Measurements from ENCODE around the gene PPP1R9B.
A peak's percentile ranks its signal among the peaks of the same experiment; 100 is the strongest.

The PPP1R9B gene

DNA sequence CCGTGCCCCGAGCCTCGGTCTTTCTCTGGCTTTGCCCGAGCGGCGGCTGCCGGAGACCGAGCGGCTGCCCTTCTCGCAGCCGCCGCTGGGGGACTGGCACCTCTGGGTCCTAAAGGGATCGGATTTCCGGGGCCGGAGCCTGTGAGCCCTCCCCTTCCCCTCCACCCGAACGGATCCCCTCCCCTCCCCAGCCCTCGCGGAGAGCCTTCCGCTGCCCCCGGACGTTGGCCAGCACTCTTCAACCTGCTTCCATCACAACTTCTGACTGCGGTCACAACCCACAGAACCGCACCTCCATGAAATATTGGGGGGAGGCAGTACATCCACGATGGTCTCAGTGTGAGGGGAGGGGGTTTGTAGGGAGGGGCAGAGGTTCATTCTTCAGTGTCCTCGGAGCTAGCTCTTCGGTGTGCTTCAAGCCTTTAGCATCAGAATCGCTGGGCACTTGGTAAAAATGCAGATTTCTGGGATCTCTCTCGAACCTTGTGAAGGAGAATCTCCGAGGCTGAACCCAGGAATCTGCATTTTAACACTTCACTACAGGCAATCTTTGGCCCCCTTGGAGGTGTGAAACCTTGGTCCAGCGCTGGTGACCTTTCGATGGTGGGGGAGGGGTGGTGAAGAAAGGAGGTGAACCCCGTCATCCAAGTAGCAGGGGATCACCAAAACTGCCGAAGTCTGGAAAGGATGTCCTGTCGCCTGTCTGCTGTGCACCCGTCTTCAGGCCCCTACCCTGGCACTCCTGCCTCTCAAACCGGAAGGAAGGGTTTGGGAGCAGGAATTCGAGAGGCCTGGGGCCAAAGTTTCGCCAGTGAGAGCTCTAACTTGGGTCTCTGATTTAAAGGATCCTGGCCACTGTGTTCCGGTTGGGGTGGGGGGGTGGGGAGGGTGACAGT, 812 bp upstream of the PPP1R9B start:
- peak; percentile 83 to 89 for DNase-seq
- no peak for TF ChIP-seq POLR2A (IDR thresholded peaks at IDR 0.05; ENCODE audit: low read length)
- no peak for TF ChIP-seq GATA1 (IDR thresholded peaks at IDR 0.05; ENCODE audit: low read depth, low read length)

DNA sequence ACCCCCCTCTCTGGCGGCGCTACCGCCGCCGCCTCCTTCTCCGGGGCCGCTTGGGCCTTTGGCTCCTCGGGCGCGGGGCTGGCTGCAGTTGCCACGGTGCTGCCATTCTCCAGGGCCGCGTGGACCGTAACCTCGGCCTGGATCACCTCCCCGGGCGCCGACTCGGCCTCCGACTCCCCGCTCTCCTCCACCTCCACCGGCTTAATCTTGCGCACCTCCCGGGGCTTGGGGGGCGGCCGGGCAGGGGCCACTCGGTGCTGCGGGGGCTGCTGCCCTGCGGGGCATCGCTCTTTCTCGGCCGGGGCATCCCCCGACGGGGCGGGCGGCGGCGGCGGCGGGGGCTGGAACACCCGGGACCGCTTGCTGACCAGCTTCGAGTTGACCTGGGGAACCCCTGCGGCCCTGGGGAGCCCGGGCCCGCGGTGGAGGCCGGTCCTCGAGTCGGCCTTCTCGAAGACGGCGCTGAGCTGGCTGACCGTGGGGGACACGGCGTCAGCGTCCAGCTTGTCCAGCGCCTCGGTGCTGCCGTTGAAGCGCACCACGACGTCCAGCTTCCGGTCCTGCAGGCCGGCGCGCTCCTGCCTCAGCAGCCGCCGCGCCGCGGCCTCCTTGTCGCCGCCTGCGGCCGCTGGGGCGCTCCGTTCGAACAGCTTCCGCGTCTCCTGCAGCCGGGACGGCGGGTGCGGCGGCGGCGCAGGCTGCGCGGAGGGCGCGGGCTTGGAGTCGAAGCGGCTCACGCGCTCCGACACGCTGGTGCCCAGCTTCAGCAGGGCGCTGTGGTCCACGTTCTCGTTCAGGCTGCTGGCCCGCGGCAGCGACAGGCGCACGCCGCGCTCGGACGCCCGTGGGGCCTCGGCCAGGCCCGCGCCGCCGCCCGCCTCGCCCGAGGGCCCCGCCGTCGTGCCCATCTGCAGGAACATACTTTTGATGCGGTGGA, 792 bp downstream of the PPP1R9B start:
- peak; percentile 81 to 87 for DNase-seq
- TF ChIP-seq POLR2A (IDR thresholded peaks at IDR 0.05; ENCODE audit: low read length) = peak; percentile 22
- TF ChIP-seq GATA1 (IDR thresholded peaks at IDR 0.05; ENCODE audit: low read depth, low read length) = no peak

DNA sequence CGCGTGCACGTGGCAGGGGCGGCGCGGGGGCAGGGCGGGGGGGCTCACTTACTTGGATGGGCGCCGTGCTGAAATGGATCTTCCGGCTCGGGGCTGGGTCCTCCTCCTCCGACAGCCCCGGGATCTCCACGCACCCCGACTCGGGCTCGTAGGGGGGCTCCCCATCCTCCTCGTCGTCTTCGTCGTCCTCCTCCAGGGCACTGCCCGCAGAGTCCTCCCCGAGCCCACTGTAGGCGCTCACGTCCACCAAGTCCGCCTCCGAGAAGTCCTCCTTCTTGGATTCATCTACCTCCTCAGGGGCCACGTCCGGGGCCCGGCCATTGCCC, 1.4 kb downstream of the PPP1R9B start:
- no peak for DNase-seq
- no peak for TF ChIP-seq GATA1 (IDR thresholded peaks at IDR 0.05; ENCODE audit: low read depth, low read length)
- TF ChIP-seq POLR2A (IDR thresholded peaks at IDR 0.05; ENCODE audit: low read length) = no peak

DNA sequence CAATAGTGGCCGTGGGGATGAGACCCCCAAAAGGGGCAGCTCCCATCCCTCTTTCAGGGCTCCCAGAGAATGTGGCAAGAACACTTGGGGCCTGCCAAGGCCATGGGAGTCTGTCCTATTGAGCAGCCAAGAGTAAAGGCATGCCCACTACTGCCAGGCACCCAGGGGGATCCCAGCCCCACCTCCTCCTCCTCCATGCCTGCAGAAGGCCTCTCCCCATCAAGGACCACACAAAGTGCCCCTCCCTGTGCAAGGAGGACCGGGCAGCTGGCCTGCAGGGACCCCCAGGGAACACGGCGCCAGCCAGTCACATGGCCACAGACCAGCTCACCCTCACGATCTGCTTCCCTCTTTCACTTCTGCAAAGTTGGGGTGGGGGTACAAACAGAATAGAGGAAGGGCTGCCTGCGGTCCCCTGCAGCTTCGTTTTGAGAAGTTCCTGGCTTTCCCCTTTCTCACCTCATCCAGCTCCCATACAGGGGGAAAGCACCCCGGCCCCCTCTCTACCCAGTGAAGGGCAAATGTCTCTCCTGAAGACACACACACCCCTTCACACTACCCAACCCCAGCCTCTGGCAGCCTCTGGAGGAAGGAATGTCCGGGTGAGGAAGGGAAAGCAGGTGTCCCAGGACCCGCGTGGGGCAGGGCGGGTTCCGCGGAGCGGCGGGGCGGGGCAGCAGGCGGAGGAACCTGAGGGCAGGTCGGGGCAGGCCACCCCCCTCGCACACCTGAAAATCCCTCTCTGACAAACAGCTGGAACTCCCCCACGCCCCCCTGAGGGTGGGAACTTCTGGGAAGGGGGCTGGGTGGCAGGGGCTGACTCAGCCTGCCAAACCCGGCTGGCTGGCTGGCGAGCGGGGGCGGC, 2.0 kb downstream of the PPP1R9B start:
- peak; percentile 33 to 52 for DNase-seq
- no peak for TF ChIP-seq POLR2A (IDR thresholded peaks at IDR 0.05; ENCODE audit: low read length)
- TF ChIP-seq GATA1 (IDR thresholded peaks at IDR 0.05; ENCODE audit: low read depth, low read length) = no peak

DNA sequence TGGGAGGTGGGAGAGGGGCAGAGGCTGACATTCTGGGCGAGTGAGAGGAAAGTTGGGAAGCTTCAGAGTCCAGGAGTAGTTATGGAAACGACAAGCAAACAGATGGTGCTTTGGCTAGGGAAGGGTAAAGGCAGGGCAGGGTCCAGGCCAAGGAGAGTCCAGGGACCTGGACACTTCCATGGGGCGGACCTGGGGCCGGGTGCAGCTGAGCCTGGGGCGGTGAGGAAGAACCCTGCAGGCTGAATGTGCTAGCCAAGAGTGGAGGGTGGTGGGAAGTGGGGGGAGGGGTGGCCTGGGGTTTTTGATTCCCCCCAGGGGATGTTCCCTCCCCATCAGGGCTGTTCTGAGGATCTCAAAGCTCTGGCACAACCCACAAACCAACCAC, 2.6 kb downstream of the PPP1R9B start:
- peak in 1 of 2 experiments; percentile 25 for DNase-seq
- TF ChIP-seq POLR2A (IDR thresholded peaks at IDR 0.05; ENCODE audit: low read length) (no peak), GATA1 (IDR thresholded peaks at IDR 0.05; ENCODE audit: low read depth, low read length) (no peak)

- TF ChIP-seq GATA1 (IDR thresholded peaks at IDR 0.05; ENCODE audit: low read depth, low read length) (no peak), POLR2A (IDR thresholded peaks at IDR 0.05; ENCODE audit: low read length) (no peak)
Observed at GRCh38 chr17:50146927-50147665, 3.4 kb downstream of the PPP1R9B start.

GRCh38 chr17:50146230-50146926, 4.1 kb downstream of the PPP1R9B start:
- no peak for DNase-seq
- no peak for TF ChIP-seq GATA1 (IDR thresholded peaks at IDR 0.05; ENCODE audit: low read depth, low read length)
- no peak for TF ChIP-seq POLR2A (IDR thresholded peaks at IDR 0.05; ENCODE audit: low read length)

More at GRCh38 chr17:50146927-50147665, 3.4 kb downstream of the PPP1R9B start:
- no peak for DNase-seq

DNA sequence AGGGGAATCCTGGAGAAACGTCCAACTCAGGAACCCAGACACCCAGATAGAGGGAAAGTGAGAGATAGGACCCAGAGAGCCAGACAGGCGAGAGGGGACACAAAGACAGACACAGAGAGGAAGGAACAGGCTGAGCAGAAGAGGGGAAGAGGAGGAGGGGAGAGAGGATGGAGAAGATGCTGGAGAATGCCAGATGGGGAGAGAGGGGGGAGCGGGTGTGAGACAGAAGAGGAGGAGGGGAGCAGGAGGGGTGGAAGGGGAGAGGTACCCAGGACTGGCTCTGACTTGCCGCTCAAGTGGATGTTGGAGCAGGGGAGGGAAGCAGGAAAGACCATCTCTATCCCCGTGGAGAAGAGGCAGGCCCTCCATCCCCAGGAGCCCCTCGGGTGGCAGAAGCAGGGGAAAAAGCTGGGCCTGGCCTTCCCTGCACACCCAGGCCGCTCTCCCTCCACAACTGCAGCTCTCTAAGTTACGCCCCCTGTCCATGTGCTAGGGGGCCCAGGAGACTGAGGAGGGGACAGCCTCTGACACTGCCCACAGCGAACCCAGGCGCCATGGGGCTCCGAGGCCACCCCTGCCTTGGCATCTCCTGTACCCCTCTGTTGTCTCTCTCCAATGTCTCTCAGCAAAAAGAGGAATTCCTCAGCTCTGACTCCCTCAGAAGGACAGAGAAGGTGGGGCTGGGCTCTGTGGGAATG, 4.8 kb downstream of the PPP1R9B start:
- DNase-seq = no peak
- TF ChIP-seq POLR2A (IDR thresholded peaks at IDR 0.05; ENCODE audit: low read length) (no peak), GATA1 (IDR thresholded peaks at IDR 0.05; ENCODE audit: low read depth, low read length) (no peak)

DNA sequence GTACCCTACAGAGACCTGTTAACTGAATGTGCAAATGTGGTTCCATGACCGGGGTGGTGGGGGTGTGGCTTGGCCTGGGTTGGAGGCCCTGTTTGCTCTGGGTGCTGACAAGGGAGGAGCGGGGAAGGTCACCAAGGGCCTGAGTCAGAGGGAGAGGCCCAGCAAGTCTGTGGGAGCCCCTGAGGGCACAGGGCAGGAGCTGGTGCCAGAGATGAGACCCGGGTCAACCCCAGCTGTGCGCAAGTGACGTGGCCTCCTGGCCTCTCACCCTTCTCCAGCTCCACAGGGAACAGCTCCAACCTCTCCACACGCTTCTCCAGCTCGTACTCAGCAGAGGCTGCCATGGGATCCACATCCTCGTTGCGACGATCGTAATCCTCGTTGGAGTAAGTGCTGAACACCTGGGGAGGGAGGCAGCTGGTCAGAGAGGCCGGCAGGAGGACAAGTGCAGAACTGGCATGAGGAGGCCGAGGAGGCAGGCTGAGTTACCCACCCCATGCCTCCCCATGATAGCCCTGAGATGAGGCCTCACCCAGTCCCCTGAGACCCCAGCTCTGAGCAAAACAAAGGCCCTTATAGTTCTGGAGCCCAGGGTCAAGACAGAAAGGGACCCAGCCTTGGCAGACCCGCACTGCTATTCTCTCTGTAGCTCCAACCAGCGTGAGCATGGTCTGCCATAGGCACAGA, 5.5 kb downstream of the PPP1R9B start:
- DNase-seq = peak; percentile 30 to 50
- TF ChIP-seq GATA1 (IDR thresholded peaks at IDR 0.05; ENCODE audit: low read depth, low read length) (no peak), POLR2A (IDR thresholded peaks at IDR 0.05; ENCODE audit: low read length) (no peak)

DNA sequence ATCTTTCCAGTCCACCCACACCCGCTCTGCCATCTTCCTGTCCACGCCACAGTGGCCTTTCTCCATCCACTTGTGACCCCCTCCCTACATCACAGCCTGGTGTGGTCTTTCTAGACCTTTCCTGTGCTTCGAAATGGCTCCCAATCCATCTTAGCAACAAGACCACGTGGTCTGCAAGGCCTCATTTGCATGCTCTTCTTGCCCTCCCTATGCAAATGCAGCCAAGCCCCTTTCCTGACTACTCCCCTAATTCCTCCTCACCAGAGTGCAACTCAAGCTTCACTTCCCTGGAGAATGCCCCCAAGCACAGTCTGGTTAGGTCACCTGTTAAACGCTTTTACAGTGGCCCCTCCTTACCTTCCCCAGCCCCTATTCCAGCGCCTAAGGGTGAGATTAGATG, 6.1 kb downstream of the PPP1R9B start:
- no peak for TF ChIP-seq POLR2A (IDR thresholded peaks at IDR 0.05; ENCODE audit: low read length)
- DNase-seq = no peak

DNA sequence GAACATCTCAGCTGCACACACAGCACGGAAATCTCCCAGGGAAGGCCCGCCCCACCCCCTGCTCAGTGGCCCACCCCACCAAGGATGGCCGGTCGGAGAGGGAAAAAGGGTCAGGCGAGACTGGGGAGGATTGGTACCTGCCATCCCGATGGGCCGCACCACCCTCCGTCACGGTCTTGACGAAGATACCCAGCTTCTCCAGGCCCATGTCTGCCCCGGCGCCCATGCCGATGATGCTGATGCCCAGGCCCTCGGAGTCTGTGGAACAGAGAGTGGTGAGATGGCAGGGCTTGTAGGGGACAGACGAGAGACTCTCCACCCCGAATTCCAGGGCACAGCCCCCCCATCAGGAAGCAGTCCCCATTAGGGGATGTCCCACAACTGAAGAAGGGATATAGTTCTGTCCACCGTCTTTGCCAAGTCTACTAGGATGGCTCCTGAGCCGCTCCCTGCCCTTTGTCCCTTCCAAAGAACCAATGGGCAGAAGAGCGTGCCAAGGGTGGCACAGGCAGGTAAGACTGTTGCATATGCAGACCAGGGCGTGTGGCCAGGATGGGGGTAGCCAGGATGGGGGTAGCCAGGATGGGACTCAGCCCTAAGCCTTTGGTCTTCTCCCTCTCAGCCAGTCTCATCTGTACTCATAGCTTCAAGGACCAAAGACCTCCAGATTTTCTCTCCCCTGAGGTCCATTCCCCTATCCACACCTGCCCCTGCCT, 6.9 kb downstream of the PPP1R9B start:
- TF ChIP-seq GATA1 (IDR thresholded peaks at IDR 0.05; ENCODE audit: low read depth, low read length) (no peak), POLR2A (IDR thresholded peaks at IDR 0.05; ENCODE audit: low read length) (no peak)
- DNase-seq = no peak

Data from erythroblast (primary cell).